SK-N-SH (cell line): ENCODE data around the gene RARS1. TPM values are rescaled to one million over a fixed set of nuclear protein-coding genes. Genes with fewer than 3 reads are reported as not detected.

Experiments
- CTCF ChIA-PET: fragments of 300-600, 350-600 bp; formaldehyde crosslinking; extraction: SDS; loops from one replicate; lab custom pipeline; 2021; lab: Yijun Ruan, JAX
- POLR2A ChIA-PET: fragments of 350-600 bp; sonication (Branson Sonifier 250); formaldehyde crosslinking; extraction: SDS; loops from one replicate; lab custom pipeline; 2020; ENCODE audit warnings: antibody characterized with exemption, inconsistent platforms; lab: Yijun Ruan, JAX
- DNase-seq: peaks from one replicate; pipeline ENCODE4 v3.0.0; 2012
- H2AFZ ChIP-seq: fragments of 200-600 bp; sonication (generic); 2 replicates; pipeline ENCODE4 v1.8.1; 2016; ENCODE audit warnings: antibody characterized with exemption, mild to moderate bottlenecking, low read depth
- H3F3A ChIP-seq: fragments of 200-600 bp; sonication (generic); replicated peaks from 2 replicates; pipeline ENCODE3; 2016; ENCODE audit warnings: antibody characterized with exemption, mild to moderate bottlenecking; ENCODE audit not compliant: insufficient read depth
- H3K27ac ChIP-seq, 2 experiments: fragments of 200-500 bp in 1 of 2; fragments of 200-600 bp in 1 of 2; sonication (Bioruptor generic) in 1 of 2; sonication (generic), shearing (Covaris generic) in 1 of 2; 2 replicates each; pipeline versions ENCODE4 v1.5.1 to v1.6.1; 2014 to 2016; ENCODE audit warnings: low read depth in 2 of 2, inconsistent platforms in 1 of 2, low read length in 1 of 2, mild to moderate bottlenecking in 1 of 2, mixed read lengths in 1 of 2
- H3K27me3 ChIP-seq: fragments of 200-600 bp; sonication (generic), shearing (Covaris generic); 2 replicates; pipeline ENCODE4 v1.6.1; 2016; ENCODE audit warnings: mixed run types; ENCODE audit not compliant: insufficient read depth
- H3K36me3 ChIP-seq, 2 experiments: fragments of 200-500 bp in 1 of 2; fragments of 200-600 bp in 1 of 2; sonication (Bioruptor generic) in 1 of 2; sonication (generic) in 1 of 2; replicated peaks in 1 of 2; 2 replicates each; pipeline versions ENCODE3 to v1.5.1; 2014 to 2016; ENCODE audit warnings: low read length in 1 of 2, mild to moderate bottlenecking in 1 of 2; ENCODE audit not compliant: insufficient read depth in 2 of 2, control insufficient read depth in 1 of 2
- H3K4me1 ChIP-seq, 2 experiments: fragments of 200-500 bp in 1 of 2; fragments of 200-600 bp in 1 of 2; sonication (Bioruptor generic) in 1 of 2; sonication (generic), shearing (Covaris generic) in 1 of 2; 2 replicates each; pipeline versions ENCODE4 v1.5.1 to v1.6.1; 2014 to 2016; ENCODE audit warnings: low read depth in 1 of 2, low read length in 1 of 2, mixed run types in 1 of 2; ENCODE audit not compliant: insufficient read depth in 2 of 2, control insufficient read depth in 1 of 2
- H3K4me2 ChIP-seq: fragments of 200-600 bp; sonication (generic), shearing (Covaris generic); 2 replicates; pipeline ENCODE4 v1.6.1; 2017; ENCODE audit warnings: mixed run types
- H3K4me3 ChIP-seq, 2 experiments: fragments of 200-500 bp in 1 of 2; fragments of 200-600 bp in 1 of 2; sonication (Bioruptor generic) in 1 of 2; sonication (generic), shearing (Covaris generic) in 1 of 2; 2 replicates each; pipeline versions ENCODE4 v1.5.1 to v1.8.1; 2014 to 2016; ENCODE audit warnings: low read depth in 2 of 2, inconsistent platforms in 1 of 2, low read length in 1 of 2, mild to moderate bottlenecking in 1 of 2, mixed read lengths in 1 of 2, moderate library complexity in 1 of 2
- H3K79me2 ChIP-seq: fragments of 200-600 bp; sonication (generic); 2 replicates; pipeline ENCODE4 v1.8.1; 2017; ENCODE audit warnings: mild to moderate bottlenecking; ENCODE audit not compliant: insufficient read depth
- H3K9ac ChIP-seq: fragments of 200-600 bp; sonication (generic); 2 replicates; pipeline ENCODE4 v1.6.1; 2017; ENCODE audit warnings: mixed run types
- H3K9me2 ChIP-seq: fragments of 200-600 bp; sonication (generic); 2 replicates; pipeline ENCODE4 v1.6.1; 2017; ENCODE audit warnings: mixed run types
- H3K9me3 ChIP-seq: fragments of 200-600 bp; sonication (generic); 2 replicates; pipeline ENCODE4 v1.6.1; 2017; ENCODE audit warnings: mixed run types, mild to moderate bottlenecking, moderate library complexity
- H4K20me1 ChIP-seq: fragments of 200-600 bp; sonication (generic); 2 replicates; pipeline ENCODE4 v1.6.1; 2017; ENCODE audit warnings: mild to moderate bottlenecking, mixed run types; ENCODE audit not compliant: insufficient read depth
- CHD2 ChIP-seq: fragments of 150-350 bp; IDR thresholded peaks from 2 replicates; pipeline ENCODE4 v1.6.1; 2018; ENCODE audit warnings: low read length; ENCODE audit not compliant: partially characterized antibody
- EP300 ChIP-seq, 2 experiments: IDR thresholded peaks; 2 replicates each; pipeline versions ENCODE4 v1.4.0 to v1.6.1; 2012; ENCODE audit warnings: borderline replicate concordance in 1 of 2, low read depth in 1 of 2, low read length in 1 of 2
- EZH2phosphoT487 ChIP-seq: fragments of 200-600 bp; sonication (generic); IDR thresholded peaks from 2 replicates; pipeline ENCODE4 v1.6.1; 2017; ENCODE audit warnings: low read depth, mixed run types, mild to moderate bottlenecking, antibody characterized with exemption, moderate library complexity, borderline replicate concordance
- FOXJ3 ChIP-seq: sonication (generic); formaldehyde crosslinking; IDR thresholded peaks from 2 replicates; pipeline ENCODE4 v1.5.1; 2020; ENCODE audit warnings: mild to moderate bottlenecking, missing genetic modification reagents
- FOXM1 ChIP-seq: IDR thresholded peaks from 2 replicates; pipeline ENCODE4 v1.4.0; 2012; ENCODE audit warnings: low read depth, mild to moderate bottlenecking
- GABPA ChIP-seq: IDR thresholded peaks from 2 replicates; pipeline ENCODE4 v1.4.0; 2012; ENCODE audit warnings: low read depth, mild to moderate bottlenecking
- JUND ChIP-seq: IDR thresholded peaks from 2 replicates; pipeline ENCODE4 v1.4.0; 2012
- MAX ChIP-seq: IDR thresholded peaks from 2 replicates; pipeline ENCODE4 v1.4.0; 2012; ENCODE audit warnings: low read depth
- NFIC ChIP-seq: IDR thresholded peaks from 2 replicates; pipeline ENCODE4 v1.4.0; 2012; ENCODE audit warnings: borderline replicate concordance
- PBX3 ChIP-seq: IDR thresholded peaks from 2 replicates; pipeline ENCODE4; 2012
- POLR2AphosphoS5 ChIP-seq: IDR thresholded peaks from 2 replicates; pipeline ENCODE4 v1.6.1; 2012; ENCODE audit warnings: low read depth, low read length
- RAD21 ChIP-seq: IDR thresholded peaks from 2 replicates; pipeline ENCODE4 v1.6.1; 2012; ENCODE audit warnings: mild to moderate bottlenecking, low read length
- RCOR1 ChIP-seq: fragments of 150-350 bp; IDR thresholded peaks from 2 replicates; pipeline ENCODE4 v1.6.1; 2017; ENCODE audit warnings: antibody characterized with exemption, low read length
- SIN3A ChIP-seq: IDR thresholded peaks from 2 replicates; pipeline ENCODE4 v1.6.1; 2012; ENCODE audit warnings: low read depth, mild to moderate bottlenecking, low read length, moderate library complexity, borderline replicate concordance
- SMC3 ChIP-seq: IDR thresholded peaks from 2 replicates; pipeline ENCODE4 v1.6.1; 2012; ENCODE audit warnings: low read depth, low read length, improper control_type of control experiment
- TAF1 ChIP-seq: IDR thresholded peaks from 2 replicates; pipeline ENCODE4 v1.6.1; 2012; ENCODE audit warnings: low read depth, mild to moderate bottlenecking, low read length, moderate library complexity, borderline replicate concordance
- TCF12 ChIP-seq: IDR thresholded peaks from 2 replicates; pipeline ENCODE4 v1.4.0; 2012
- TEAD4 ChIP-seq: IDR thresholded peaks from 2 replicates; pipeline ENCODE4 v1.4.0; 2012; ENCODE audit warnings: mild to moderate bottlenecking, borderline replicate concordance; ENCODE audit not compliant: insufficient read depth
- WGBS: methylation state at CpG from one replicate; pipeline ENCODE4 v1.1.6; 2017; ENCODE audit warnings: low lambda C conversion rate; 5-methylcytosine and 5-hydroxymethylcytosine counted together
- polyA plus RNA-seq, 3 experiments: library from polyadenylated mRNA; depleted of rRNA; stranded (reverse); fragments of >200 nt; gene quantifications; 2 replicates each; pipeline ENCODE4 v1.2.3, GENCODE V29; 2012
- TF ChIP-seq, protein P1 (sequence below): fragments of 200-600 bp; sonication (generic); IDR thresholded peaks from 2 replicates; pipeline ENCODE4 v1.6.1; 2017; ENCODE audit warnings: antibody characterized with exemption, mild to moderate bottlenecking, moderate library complexity
- TF ChIP-seq, protein P2 (sequence below): fragments of 150-350 bp; IDR thresholded peaks from 2 replicates; pipeline ENCODE4 v1.6.1; 2017; ENCODE audit warnings: antibody characterized with exemption, low read length, low read depth, borderline replicate concordance

Gene RARS1
- polyA plus RNA-seq, 1 of the 3 experiments (the other 2 are of a cell fraction): 53.5 TPM

- POLR2A ChIA-PET: no interaction called here
- Histone ChIP-seq H2AFZ (no peak overlapping the region), H3K27me3 (no peaks in the 10 kb centered on the region)
Observed at GRCh38 chr5:168471785-168472184, 14.5 kb upstream of the RARS1 start.

DNA sequence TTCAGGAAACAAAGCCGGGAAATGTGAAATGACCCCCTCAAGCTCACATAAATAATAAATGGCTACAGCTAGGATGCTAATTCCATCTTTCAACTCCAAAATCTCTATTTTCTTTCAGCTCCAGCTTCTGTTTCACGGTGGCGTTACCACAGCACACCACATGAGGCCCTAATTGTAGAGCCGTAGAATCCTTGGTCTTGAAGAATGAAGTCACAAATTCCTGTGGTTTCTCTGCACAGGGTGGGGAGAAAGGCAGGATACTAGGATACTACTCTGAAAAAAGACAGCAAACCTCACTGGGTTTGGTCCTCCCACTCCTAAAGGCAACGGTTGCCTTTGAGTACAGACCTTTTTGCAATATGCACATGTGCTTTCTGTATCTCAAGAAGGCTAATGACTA is 13.9 kb upstream of the RARS1 start:
- Histone ChIP-seq H3K4me1 (peaks cover 9 to 17% of the 10 kb centered on the region in 2 experiments), H3F3A (peaks cover 8% of the 10 kb centered on the region), H3K9ac (peak overlapping the region; percentile 1; the same call in 1 of the 2 replicates), H3K36me3 (peaks cover 0 to 5% of the 10 kb centered on the region in 2 experiments), H3K4me3 (no peak overlapping the region), H3K9me2 (no peaks in the 10 kb centered on the region), H4K20me1 (no peaks in the 10 kb centered on the region), H3K79me2 (no peaks in the 10 kb centered on the region), H3K27me3 (no peaks in the 10 kb centered on the region), H3K9me3 (no peaks in the 10 kb centered on the region), H3K4me2 (peak overlapping the region; percentile 43), H2AFZ (peak overlapping the region; percentile 47; the same call in 1 of the 2 replicates), H3K27ac (peak overlapping the region; percentile 72 to 74)
- TF ChIP-seq, protein P1, sequence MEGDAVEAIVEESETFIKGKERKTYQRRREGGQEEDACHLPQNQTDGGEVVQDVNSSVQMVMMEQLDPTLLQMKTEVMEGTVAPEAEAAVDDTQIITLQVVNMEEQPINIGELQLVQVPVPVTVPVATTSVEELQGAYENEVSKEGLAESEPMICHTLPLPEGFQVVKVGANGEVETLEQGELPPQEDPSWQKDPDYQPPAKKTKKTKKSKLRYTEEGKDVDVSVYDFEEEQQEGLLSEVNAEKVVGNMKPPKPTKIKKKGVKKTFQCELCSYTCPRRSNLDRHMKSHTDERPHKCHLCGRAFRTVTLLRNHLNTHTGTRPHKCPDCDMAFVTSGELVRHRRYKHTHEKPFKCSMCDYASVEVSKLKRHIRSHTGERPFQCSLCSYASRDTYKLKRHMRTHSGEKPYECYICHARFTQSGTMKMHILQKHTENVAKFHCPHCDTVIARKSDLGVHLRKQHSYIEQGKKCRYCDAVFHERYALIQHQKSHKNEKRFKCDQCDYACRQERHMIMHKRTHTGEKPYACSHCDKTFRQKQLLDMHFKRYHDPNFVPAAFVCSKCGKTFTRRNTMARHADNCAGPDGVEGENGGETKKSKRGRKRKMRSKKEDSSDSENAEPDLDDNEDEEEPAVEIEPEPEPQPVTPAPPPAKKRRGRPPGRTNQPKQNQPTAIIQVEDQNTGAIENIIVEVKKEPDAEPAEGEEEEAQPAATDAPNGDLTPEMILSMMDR: peak; percentile 59
- TF ChIP-seq JUND (0 out of 2 replicates have a peak, but pooled peaks have one; percentile 35), SMC3 (no peak), NFIC (peak; percentile 7; the same call in 1 of the 2 replicates), PBX3 (peak; percentile 12; the same call in 1 of the 2 replicates), TAF1 (no peak), RCOR1 (no peak), CHD2 (no peak), TCF12 (peak; percentile 78), SIN3A (0 out of 2 replicates have a peak, but pooled peaks have one; percentile 36), MAX (peak; percentile 38), RAD21 (peak; percentile 28; the same call in 1 of the 2 replicates), GABPA (peak; percentile 18; the same call in 1 of the 2 replicates), EP300 (IDR thresholded peaks at IDR 0.05; ENCODE audit: borderline replicate concordance in 1 of 2, low read depth in 1 of 2, low read length in 1 of 2) (peak in 1 of 2 experiments; percentile 28; a peak in 1 of 4 replicates), TEAD4 (peak; percentile 76), FOXM1 (no peak), POLR2AphosphoS5 (0 out of 2 replicates have a peak, but pooled peaks have one; percentile 33)
- no peak for DNase-seq
- ChIA-PET POLR2A (no interaction called here), CTCF (interaction anchor here (1.1 kb wide), 1 partner anchor 202 kb away, joined by 3 read pairs; no protein-coding TSS in a partner anchor)
- 25% methylated on average over 5 of the region's 5 CpGs for WGBS

More at GRCh38 chr5:168471785-168472184, 14.5 kb upstream of the RARS1 start:
- Histone ChIP-seq H3K9ac (peak overlapping the region; percentile 1; the same call in 1 of the 2 replicates), H4K20me1 (no peaks in the 10 kb centered on the region), H3K9me3 (no peaks in the 10 kb centered on the region), H3K27ac (peak overlapping the region; percentile 62 to 72; a peak in 3 of 4 replicates), H3K36me3 (peaks cover 0 to 5% of the 10 kb centered on the region in 2 experiments), H3K9me2 (no peaks in the 10 kb centered on the region), H3K79me2 (no peaks in the 10 kb centered on the region), H3K4me1 (peaks cover 9 to 17% of the 10 kb centered on the region in 2 experiments), H3F3A (peaks cover 8% of the 10 kb centered on the region), H3K4me3 (no peak overlapping the region), H3K4me2 (peak overlapping the region; percentile 43)
- 88% methylated on average over 4 of the region's 4 CpGs for WGBS
- CTCF ChIA-PET: interaction anchor here (0.5 to 1.1 kb wide), 2 partner anchors 202 to 509 kb away, joined by 3 read pairs; no protein-coding TSS in a partner anchor
- DNase-seq: no peak
- TF ChIP-seq EZH2phosphoT487 (no peak), JUND (no peak), SIN3A (no peak), TCF12 (peak; percentile 26), FOXJ3 (CRISPR knock-in tag) (no peak), POLR2AphosphoS5 (no peak), PBX3 (no peak)
- TF ChIP-seq, protein P2, sequence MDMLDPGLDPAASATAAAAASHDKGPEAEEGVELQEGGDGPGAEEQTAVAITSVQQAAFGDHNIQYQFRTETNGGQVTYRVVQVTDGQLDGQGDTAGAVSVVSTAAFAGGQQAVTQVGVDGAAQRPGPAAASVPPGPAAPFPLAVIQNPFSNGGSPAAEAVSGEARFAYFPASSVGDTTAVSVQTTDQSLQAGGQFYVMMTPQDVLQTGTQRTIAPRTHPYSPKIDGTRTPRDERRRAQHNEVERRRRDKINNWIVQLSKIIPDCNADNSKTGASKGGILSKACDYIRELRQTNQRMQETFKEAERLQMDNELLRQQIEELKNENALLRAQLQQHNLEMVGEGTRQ: no peak
